Esophagus squamous epithelium (tissue), 4 donors: ENCODE data around the gene SLC7A9.

Source experiments
- POLR2A ChIP-seq, 4 donors: fragments of 450-650 bp; IDR thresholded peaks; one replicate each; pipeline ENCODE4 v1.6.1; 2017; ENCODE audit warnings: antibody characterized with exemption in 4 of 4, mild to moderate bottlenecking in 4 of 4, moderate library complexity in 3 of 4
- TF ChIP-seq, protein P1 (sequence below), 6 experiments: fragments of 450-650 bp in 4 of 6; fragments of 200-600 bp in 2 of 6; sonication (generic) in 2 of 6; IDR thresholded peaks; one replicate each; pipeline ENCODE4 v1.5.1; 2016 to 2019; ENCODE audit warnings: antibody characterized with exemption in 6 of 6, mild to moderate bottlenecking in 4 of 6, moderate library complexity in 4 of 6

DNA sequence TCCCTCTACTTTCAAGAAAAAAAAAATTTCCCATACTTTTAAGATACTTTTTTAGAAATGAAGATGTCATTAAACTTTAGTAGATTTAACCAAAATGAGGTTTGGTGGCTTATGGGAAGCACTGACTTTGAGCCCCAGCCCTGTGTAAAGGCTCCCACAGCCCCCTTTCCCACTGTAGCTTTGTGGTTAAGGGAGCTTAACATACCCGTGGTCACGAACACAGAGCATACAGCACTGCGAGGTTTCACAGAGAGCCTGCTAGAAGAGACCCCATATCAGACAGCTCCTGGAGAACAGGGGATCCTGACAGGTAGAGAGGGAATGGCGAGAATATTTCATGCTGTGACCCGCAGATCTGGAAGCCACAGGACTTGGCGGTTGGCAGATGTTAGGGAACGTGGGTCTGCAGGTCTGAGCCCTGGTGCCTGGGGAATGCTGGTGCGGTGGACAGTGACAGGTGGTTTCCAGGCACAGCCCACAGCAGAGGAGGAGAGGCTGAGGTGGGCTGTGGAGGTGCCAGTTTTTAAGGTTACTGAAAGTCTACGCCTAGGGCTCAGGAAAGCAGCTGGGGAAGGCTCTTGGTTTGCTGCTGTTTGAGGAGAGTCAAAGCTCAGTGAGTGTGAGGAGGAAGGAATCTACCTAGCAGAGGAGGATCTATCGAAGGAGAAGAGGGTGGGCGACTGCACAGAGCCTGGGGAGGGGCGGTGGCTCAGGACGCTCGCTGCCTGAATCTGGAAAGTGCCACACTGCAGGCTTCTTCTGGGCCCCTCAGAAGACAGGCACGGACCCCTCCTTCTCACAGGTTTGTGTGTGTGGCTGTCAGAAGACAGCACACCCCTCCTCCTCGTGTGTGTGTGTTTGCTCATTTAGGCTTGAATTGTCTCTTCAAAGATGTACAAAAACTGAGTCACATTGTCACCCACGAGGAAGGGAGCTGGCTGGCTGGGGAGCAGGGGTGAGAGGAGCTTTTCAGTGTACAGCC is 49.9 kb downstream of the SLC7A9 start:
- TF ChIP-seq, protein P1, sequence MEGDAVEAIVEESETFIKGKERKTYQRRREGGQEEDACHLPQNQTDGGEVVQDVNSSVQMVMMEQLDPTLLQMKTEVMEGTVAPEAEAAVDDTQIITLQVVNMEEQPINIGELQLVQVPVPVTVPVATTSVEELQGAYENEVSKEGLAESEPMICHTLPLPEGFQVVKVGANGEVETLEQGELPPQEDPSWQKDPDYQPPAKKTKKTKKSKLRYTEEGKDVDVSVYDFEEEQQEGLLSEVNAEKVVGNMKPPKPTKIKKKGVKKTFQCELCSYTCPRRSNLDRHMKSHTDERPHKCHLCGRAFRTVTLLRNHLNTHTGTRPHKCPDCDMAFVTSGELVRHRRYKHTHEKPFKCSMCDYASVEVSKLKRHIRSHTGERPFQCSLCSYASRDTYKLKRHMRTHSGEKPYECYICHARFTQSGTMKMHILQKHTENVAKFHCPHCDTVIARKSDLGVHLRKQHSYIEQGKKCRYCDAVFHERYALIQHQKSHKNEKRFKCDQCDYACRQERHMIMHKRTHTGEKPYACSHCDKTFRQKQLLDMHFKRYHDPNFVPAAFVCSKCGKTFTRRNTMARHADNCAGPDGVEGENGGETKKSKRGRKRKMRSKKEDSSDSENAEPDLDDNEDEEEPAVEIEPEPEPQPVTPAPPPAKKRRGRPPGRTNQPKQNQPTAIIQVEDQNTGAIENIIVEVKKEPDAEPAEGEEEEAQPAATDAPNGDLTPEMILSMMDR (IDR thresholded peaks at IDR 0.05) = no peak
- TF ChIP-seq POLR2A (IDR thresholded peaks at IDR 0.05) = no peak
